Measurements from ENCODE around the gene CYB5R2. TPM values are rescaled to one million over a fixed set of nuclear protein-coding genes. Genes with fewer than 3 reads are reported as not detected.

CYB5R2 gene
- total RNA-seq, 2 donors from 2014 or later: 7.4 to 7.5 TPM

- Histone ChIP-seq H3K4me1 (peaks cover 4% of the 10 kb centered on the region), H3K9ac (ENCODE audit: low read depth in 2 of 2, low read length in 2 of 2) (no peak overlapping the region), H3K9me3 (no peaks in the 10 kb centered on the region), H3K27ac (no peak overlapping the region), H3K4me3 (no peak overlapping the region), H3K27me3 (no peaks in the 10 kb centered on the region), H3K36me3 (no peaks in the 10 kb centered on the region)
- intact Hi-C loops (cut with DNase I): no loop called here
- DNase-seq: no peak
- TF ChIP-seq CTCF (IDR thresholded peaks at IDR 0.05): no peak
Measured at GRCh38 chr11:7670641-7671040, 2.7 kb downstream of the CYB5R2 start.

GRCh38 chr11:7668911-7669310 is 4.4 kb downstream of the CYB5R2 start:
- H3K9ac ChIP-seq (ENCODE audit: low read depth in 2 of 2, low read length in 2 of 2): no peak overlapping the region
- no peaks in the 10 kb centered on the region for H3K36me3 ChIP-seq
- H3K4me3 ChIP-seq: no peak overlapping the region
- no peaks in the 10 kb centered on the region for H3K27me3 ChIP-seq
- H3K27ac ChIP-seq: no peak overlapping the region
- intact Hi-C loops (cut with DNase I): no loop called here
- peaks cover 4% of the 10 kb centered on the region for H3K4me1 ChIP-seq
- no peak for DNase-seq
- no peak for TF ChIP-seq CTCF (IDR thresholded peaks at IDR 0.05)
- H3K9me3 ChIP-seq: no peaks in the 10 kb centered on the region

- H3K9ac ChIP-seq (ENCODE audit: low read depth in 2 of 2, low read length in 2 of 2): no peak overlapping the region
- H3K27me3 ChIP-seq: no peaks in the 10 kb centered on the region
- H3K4me1 ChIP-seq: peaks cover 4% of the 10 kb centered on the region
- no peak overlapping the region for H3K27ac ChIP-seq
- intact Hi-C loops (cut with DNase I): no loop called here
- DNase-seq: no peak
- no peaks in the 10 kb centered on the region for H3K9me3 ChIP-seq
- H3K4me3 ChIP-seq: no peak overlapping the region
- TF ChIP-seq CTCF (IDR thresholded peaks at IDR 0.05): no peak
- H3K36me3 ChIP-seq: no peaks in the 10 kb centered on the region
Measured at GRCh38 chr11:7668464-7668863, 4.8 kb downstream of the CYB5R2 start.

- TF ChIP-seq CTCF (IDR thresholded peaks at IDR 0.05): no peak
- intact Hi-C loops (cut with DNase I): no loop called here
- DNase-seq: no peak
- Histone ChIP-seq H3K4me1 (no peaks in the 10 kb centered on the region), H3K9ac (ENCODE audit: low read depth in 2 of 2, low read length in 2 of 2) (no peak overlapping the region), H3K27me3 (no peaks in the 10 kb centered on the region), H3K36me3 (no peaks in the 10 kb centered on the region), H3K27ac (no peak overlapping the region), H3K9me3 (no peaks in the 10 kb centered on the region), H3K4me3 (no peak overlapping the region)
Measured at GRCh38 chr11:7667460-7667859, 5.8 kb downstream of the CYB5R2 start.

GRCh38 chr11:7666292-7666866 is 6.9 kb downstream of the CYB5R2 start:
- Histone ChIP-seq H3K36me3 (no peaks in the 10 kb centered on the region), H3K9me3 (no peaks in the 10 kb centered on the region), H3K4me1 (no peaks in the 10 kb centered on the region), H3K9ac (ENCODE audit: low read depth in 2 of 2, low read length in 2 of 2) (no peak overlapping the region), H3K4me3 (no peak overlapping the region), H3K27me3 (no peaks in the 10 kb centered on the region), H3K27ac (no peak overlapping the region)
- no peak for DNase-seq
- no peak for TF ChIP-seq CTCF (IDR thresholded peaks at IDR 0.05)
- intact Hi-C loops (cut with DNase I): no loop called here

Measured in colonic mucosa (tissue), 4 donors.